ENCODE data around the gene SLC12A6.
"Not testable (repeated sequence)": the region's sequence is repeated elsewhere in the genome, so short reads cannot be mapped to it uniquely, and the experiment has no call there.

Gene SLC12A6

DNA sequence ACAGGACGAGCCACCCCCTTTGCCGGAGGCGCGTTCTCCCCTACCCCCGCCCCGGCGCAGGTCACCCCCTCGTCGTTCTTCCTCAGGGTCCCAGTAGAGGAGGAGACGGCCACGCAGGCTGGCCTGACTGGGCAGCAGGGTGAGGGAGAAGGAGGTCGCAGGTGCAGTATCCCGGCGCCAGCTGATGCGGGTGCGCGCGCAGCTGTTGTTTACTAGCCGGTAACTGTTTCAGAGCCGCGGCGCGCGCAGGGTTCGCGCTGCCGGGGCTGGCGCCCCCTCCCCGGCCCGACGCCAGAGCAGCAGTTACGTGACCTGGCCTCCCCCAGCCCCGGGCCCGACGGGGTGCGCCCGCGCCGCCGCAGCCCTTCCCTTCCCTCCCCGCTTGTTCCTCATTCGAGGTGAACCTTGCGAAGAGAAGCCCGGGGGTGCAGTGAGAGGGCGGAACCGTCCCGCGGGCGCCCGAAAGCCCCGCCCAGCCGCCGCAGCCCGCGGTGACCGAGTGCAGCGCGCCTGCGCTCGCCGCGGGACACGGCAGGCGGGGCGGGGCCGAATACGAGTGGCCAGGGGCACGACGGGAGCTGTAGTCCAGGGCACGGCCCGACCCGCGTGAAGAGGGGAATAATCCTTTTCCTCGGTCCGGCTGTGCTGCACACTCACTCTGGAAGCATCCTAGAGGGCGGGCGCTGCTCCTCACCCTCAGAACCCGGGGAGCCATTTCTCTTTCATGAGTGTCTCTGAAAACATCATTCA lies at the start of gene SLC12A6:
TSS of gene SLC12A6 (minus strand) at position 225 of the 750 bp plus-strand sequence. CDS start 1,101 bp downstream, outside the sequence.
- peak; percentile 87 to 88 for DNase-seq

DNA sequence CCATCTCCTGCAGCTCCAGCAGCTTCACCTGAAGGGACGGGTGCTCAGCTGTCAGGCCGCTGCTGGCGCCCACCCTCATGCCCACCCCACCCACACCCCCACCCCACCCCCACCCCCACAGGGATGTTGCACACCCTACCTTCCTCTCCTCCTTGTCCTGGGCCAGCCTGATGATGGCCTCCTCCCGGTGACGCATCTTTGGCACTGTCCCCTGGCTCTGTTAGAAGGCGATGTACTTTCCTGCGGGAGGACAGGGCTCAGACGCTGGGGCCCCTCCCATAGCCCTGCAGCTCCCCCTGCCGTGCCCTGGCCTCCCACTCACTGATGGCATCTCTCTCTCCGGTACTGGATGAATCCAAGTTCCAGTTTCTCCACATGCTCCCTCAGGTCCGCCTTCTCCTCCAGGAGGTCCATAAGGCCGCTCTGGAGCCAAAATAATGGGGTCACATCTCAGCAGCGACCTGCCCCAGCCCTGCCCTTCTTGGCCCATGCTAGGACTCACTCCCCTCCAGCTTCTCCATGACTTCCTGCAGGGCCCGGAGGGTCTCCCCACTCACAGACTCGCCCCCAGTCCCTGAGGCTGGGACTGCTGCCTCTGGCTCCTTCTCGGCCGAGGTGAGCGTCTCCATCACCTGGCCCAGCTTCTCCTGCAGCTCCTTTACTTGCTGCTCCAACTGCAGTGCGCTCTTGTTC lies 44.4 kb upstream of the SLC12A6 start:
- not testable (repeated sequence) for DNase-seq

DNA sequence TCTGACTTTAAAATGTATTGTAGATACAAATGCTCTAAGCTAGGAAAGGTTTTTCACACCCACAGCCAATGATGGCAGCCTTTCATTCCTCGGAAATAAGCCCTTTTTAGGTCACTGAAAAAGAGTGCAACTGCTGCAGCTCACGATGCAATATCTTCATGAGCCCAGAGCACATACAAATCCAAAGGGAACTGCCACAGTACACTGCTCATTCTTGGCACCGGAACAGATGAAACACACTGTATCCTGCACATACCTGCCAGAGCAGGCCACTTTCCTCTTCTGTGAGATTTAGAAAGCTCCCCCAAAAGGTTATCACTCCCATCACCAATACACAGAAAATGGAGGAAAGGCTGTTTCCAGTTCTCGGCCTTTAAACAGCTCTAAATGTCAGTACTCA lies 42.9 kb upstream of the SLC12A6 start:
- DNase-seq = not testable (repeated sequence)

DNA sequence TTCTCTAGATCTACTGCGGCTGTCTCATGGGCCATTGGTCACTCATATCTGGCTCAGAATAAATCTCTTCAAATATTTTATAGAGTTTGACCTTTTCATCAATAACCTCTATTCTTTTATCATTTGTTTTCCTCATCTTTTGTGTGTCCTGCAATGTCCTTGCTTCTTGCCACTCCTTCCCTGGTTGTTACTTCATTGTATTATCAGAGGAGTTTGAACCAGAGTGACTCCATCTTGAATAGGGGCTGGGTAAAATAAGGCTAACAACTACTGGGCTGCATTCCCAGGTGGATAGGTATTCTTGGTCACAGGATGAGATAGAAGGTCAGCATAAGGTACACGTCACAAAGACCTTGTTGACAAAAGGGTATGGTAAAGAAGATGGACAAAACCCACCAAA lies 39.3 kb upstream of the SLC12A6 start:
- no peak for DNase-seq

DNA sequence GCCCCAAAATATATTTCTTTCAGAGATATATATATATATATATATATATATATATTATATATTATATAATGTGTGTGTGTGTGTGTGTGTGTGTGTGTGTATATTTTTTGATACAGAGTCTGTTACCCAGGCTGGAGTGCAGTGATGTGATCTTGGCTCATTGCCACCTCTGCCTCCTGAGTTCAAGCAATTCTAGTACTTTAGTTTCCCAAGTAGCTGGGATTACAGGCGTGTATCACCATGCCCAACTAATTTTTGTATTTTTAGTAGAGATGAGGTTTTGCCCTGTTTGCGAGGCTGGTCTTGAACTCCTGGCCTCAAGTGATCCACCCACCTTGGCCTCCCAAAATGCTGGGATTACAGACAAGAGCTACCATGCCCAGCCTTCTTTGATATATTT lies 38.0 kb upstream of the SLC12A6 start:
- DNase-seq = not testable (repeated sequence)

DNA sequence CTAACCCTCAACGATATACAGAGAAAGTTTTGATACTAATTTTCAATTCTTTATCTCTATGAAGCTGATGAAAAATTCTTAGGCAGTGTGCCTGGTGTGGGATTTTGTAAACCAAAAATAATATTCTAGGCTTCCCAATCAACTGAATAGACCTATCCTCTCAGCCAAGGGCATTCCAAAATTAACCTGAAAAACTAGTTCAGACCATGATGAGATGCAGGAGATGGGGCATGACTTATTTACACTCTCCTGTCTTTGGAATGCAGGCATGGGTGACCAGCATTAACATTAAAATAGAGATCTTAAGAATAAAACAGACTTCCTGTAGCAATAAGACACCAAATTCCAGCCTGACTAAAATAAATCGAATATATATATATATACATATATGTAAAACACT lies 37.2 kb upstream of the SLC12A6 start:
- DNase-seq = no peak

DNA sequence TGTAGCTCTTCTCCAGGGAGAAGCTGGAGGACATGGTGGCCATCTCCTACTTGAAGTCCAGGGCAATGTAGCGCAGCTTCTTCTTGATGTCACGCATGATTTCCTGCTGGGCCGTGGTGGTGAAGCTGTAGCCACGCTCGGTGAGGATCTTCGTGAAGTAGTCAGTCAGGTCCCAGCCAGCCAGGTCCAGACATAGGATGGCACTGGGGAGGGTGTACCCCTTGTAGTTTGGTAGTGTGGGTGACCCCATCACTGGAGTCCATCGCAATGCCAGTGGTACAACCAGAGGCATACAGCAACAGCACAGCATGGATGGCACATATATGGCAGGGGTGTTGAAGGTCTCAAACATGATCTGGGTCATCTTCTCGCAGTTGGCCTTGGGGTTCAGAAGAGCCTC lies 36.4 kb upstream of the SLC12A6 start:
- no peak for DNase-seq

DNA sequence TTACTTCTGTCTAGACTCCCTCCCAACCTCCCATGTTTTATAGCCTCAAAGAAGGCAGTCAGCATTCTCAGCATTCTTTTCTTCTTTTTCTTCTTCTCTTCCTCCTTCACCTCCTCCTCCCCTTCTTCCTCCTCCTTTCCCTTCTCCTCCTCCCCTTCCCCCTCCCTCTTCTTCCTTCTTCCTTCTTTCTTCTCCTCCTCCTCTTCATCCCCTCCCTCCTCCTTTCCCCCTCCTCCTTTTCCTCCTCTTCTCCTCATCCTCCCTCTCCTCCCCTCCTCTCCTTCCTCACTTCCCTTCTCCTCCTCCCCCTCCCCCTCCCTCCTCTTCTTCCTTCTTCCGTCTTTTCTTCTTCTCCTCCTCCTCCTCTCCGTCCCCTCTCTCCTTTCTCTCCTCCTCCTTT lies 33.1 kb upstream of the SLC12A6 start:
- DNase-seq = no peak

DNA sequence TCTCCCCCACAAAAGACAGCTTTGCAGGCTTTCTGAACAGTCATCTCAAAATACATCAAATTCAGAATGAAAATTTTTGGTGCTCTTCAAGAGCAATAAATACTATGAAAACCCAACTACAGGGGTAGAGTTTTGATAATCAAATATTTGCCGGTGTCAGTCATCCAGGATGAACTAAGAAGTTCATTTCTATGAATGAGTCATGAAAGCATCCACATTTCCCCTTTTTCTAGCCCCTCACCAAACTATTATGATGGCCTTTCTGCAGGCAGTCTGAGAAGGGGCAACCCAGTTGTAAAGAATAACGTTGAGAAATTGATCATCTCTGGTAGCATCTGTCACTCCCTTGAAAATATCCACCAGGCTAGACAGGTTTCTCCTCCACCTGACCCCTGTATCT lies 32.5 kb upstream of the SLC12A6 start:
- DNase-seq = no peak

DNA sequence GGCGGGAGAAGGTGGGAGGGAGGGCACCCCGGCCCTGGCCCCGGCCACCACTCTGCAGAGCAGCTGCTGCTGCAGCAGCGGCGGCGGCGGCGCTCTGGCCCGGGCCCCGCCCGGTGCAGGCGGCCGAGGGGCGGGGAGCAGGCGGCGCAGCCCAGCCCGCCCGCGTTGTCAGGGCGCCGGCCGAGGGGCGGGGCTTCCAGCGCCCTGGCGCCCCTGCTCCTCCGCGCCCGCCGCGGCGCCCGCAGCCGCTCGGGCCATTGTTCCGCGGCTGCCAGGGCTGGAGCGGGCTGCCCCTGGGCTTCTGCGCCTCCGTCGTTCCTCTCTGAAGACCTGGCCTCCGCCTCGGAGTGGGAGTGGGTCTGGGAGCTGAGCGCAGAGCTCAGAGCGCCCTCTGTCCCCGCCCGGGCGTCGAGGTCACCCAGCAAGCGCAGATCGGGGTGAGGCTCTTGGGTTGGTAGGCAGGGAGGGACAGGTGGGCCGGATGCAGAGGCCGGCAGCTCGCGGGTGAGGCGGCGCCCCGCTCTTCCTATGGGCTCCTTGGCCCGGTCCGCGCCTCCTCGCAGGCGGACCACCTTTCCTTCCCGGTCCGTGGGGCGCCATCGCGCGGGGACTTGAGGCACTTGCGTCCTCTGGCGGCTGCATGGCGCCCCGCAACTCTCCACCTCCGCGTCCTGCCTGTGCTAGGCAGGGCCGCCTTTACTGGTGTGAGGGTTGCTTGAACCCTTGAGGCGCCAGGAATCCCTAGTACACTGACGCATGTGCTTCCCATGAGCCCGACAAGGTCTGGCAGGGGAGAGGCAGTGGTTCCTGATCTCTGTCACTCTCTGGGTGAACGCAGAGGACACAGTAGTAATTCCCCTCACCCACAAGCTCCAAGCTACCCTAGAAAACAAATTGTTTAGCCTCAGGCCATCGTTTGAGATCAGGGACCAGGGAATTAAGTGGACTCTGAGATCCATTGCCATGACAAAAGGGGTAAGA lies 29.8 kb upstream of the SLC12A6 start, which contains the start of gene LPCAT4:
TSS of gene LPCAT4 (minus strand) at position 96 of the 981 bp plus-strand sequence. CDS start 96 bp downstream, outside the sequence.
- DNase-seq = peak; percentile 69 to 77

DNA sequence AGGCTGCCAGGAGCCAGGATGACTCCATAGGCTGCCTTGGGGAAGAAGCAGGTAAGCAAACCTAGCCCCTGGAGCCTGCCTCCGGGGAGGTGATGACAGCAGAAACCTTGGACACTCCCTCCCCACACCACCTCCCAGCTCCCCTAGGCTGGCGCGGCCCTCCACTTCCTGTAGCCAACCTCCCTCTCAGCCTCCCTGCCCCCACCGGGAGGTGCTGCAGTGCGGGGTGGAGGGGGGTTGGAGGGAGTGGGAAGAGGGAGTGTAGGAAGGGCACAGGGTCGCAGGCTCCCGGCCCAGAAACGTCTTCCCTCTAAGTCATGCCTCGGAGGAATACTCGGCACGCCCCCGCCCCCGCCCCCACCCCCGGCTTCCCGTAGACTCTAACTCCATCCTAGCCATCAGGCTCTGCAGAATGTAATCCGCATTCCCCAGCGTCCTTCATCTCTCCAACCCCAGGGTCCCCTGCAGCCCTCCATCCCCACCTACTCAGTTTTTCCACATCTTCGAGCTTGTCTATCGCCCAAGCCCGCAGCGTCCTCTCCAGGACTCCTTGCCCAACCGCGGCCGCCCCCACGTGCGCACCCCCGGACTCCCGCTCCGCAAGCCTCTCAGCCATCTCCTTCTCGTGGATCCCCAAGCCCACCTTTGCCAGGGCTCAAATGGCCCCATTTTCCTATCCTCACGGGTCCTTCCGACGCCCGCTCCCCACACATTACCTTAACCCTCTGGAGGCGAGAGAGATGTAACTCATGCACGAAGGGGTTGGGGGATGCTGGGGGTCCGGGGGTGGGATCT lies 28.9 kb upstream of the SLC12A6 start:
- peak; percentile 16 to 40 for DNase-seq

DNA sequence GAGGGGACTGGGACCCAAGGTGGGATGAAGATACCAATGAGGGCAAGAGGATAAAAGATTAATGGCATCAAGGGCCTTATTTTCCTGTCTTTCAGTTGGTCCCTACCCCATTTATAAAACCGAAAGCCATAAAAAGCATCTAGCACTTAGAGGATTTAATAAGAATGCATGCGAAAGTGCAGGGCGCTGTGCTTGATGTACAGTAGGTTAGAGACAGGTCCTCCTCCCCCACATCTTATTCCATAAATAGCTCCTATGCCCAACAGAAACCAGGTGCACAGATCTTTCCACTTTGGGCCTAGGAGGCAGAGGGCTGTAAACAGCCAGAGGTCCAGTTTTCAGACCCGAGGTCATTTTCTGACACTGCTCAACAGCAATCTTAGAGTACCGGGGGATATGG lies 28.3 kb upstream of the SLC12A6 start:
- no peak for DNase-seq

DNA sequence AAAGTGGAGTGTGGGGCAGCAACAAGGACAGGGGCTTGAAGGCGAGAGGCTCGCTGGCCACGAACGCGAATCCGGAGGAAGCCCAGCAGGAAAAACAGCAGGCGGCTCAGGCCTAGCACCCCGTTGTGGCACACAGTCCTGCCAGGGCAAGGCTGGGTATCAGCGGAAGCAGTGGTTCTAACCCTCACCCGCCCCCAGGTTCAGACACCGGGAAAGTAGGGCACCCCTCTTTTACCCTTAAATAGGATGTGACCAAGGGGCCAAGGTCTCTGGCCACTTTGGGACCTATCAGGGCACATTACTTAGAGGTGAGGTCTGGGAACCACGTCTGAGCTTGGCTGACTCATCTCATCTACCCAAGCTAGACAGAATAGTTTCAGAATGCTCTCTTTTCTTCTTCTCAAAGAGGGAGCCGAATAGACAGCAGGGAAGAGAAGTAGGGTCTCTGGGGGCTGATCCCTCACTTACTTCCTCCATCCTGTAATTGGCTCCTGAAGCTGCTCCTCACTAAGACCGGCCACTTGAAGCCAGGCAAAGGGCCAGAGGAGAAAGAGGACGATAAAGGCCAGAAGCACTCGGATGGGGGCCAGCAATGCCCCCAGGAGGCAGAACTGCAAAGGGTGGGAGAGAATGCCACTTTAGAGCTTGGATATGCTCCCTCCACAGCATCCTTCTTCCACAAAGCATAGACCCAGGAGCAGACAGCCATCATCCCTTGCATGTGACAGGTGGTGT lies 27.7 kb upstream of the SLC12A6 start:
- DNase-seq = peak; percentile 44 to 51

DNA sequence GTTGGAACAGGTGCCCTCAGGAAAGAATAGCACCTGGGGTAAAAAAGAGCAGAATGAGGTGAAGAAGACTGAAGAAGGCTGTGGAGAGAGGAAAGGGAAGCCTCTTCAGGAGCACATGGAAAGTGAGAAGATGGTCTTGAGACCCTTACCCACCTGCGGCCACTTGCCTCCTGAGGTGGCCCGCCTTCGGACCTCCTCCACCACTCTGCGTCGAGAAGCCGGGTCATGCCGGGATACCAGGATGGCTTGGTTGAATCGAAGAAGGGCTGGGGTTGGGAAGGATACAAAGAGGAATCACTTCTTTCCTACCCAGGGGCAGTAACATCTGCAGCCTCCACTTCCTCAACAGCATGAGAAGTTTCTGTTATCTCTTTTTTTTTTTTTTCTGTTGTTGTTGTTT lies 26.5 kb upstream of the SLC12A6 start:
- DNase-seq = no peak

DNA sequence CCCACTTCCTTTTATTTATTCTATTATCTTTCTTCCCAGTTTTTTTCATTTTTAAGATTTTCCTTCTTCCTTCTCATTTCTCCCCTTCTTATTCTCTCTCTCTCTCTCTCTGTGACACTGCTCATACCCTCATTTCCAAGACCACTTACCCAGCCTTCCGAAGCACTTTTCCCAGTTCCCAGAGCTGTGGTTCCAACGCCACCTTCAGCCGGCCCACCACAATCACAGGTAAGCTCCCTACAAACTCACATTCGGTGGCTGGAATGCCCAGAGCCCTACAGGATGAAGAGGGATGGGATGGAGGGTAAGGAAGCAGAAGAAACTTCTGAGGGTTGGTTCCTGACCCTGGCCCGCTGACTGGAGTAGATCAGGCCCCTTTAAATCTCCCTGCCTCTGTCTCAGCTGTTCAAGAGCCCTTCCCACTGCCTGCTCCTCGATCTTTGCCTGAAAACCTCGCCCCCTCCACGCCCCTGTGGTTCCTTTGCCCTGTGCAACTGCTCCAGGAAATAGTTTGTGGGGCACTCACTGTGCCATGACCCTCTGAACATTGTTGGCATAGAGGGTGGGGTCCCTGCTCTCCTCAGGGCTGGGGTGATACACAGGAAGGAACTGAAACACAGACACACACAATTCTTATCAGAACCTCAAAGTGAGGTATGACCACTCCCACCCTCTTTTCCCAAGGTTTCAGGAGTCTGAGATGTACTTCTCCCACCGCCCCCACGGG lies 24.6 kb upstream of the SLC12A6 start:
- DNase-seq = no peak

DNA sequence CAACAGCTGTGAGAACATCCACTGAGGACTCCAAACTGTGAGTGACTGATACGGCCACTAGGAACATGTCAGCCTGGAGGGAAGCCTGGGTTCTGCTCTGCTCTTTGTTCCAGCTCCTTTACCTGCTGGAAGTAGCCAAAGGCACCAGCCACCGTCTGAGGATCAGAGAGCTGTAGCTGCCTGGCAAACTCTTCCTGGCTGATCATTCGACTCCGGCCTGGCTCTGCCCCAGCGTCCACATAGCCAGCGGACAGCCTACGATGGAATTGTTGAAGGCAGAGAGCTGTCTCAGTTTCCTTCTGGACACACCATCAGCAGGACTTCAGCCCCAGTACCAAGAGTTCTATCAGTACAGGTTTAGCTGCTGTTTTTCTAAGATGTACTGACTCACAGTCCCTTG lies 23.7 kb upstream of the SLC12A6 start:
- no peak for DNase-seq

DNA sequence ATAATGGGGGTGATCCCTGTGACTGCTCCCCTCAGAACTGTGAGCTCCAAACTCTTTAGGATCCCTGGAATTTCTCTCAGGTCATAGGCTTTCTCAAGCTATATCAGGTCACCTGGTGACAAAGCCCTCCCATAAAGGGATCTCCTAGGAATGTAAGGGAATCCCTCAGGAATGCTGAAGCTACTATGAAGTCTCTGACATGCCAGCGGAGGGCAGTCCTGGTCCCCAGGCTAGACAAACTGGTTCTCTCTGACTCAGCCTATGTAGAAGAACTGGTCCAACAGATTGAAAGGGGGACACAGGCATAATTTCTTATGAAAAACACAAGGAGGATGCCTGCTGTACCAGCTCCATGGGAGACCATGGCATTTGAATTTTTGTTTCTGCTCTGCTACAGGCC lies 22.7 kb upstream of the SLC12A6 start:
- no peak for DNase-seq

DNA sequence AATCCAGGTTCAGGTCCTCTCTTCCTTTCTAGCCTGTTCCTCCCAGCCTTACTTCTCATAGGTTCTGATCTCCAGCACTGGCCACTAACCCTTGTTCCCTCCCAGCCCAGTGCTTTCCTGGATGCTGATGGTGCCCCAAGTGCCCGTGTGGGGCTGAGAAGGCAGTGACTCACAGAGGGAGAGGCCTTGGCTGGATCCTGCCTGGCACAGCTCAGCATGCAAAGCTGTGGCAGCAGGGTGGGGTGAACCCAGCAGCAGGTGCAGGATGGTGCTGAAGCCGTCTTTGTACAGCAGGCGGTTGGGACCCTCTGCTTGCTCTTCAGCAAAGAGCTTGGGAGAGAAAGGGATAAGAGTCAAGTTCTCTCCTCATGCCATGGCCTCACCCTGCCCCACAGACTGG lies 21.8 kb upstream of the SLC12A6 start:
- no peak for DNase-seq

DNA sequence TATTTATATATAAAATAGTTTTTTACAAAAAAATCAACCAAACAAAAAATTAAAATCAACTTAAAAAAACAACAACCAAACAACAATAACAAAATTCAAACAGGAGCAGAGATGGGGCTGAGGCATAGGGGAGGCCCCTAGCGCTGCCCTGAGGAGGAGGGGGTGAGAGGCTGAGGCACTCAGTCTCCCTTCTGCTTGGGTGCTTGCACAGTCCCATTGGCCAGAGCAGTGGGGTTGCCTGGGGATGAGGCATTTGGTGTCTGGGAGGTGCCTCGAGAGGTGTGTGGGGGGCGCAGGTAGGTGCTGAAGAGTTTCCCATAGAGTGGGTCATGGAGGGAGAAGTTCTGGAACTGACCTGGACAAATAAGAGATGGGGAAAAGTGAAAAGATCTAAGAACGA lies 21.4 kb upstream of the SLC12A6 start:
- DNase-seq = no peak

DNA sequence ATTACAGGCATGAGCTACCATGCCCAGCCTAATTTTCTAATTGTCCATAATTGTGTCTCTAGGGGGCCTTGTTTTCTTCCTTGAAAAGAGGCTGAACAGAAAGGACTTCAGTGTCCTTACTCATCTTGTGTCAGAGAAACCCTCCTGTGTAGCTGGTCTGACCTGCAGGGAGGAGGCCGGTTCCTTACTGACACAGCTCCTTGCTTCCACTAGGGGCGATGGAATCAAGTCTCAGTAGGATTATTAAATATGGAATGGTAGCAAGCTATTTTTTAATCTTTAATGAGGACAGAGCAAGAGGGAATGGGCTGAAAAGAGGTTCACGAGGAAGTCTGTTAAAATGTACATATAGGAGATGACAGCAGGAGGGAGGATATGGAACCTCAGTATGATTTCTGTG lies 20.8 kb upstream of the SLC12A6 start:
- no peak for DNase-seq

DNA sequence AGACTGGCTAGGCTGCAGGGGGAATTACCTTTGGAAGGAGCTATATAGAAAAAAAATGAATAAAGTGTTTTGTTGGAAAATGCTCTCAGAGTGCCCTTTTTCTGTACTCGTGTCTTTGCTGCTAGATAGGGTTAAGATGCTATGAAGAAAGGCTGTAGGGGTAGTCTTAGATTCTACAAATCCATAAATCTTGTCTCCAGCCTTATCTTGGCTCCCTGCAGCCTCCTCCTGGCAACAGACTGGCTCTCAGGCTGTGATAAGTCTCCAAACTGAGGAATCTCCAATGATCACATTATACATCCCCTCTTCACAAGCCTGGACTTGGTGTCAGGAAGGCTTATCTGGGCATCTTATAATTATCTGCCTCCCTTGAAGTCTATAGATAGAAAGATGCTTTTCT lies 20.1 kb upstream of the SLC12A6 start:
- no peak for DNase-seq
